Natural killer cell treated with Interleukin-12 subunit alpha and Interleukin-12 subunit beta and Interleukin-15 and Interleukin-18, amount 100 ng/mL, for 72 hours (primary cell): Measurements from ENCODE around the gene NMBR. TPM values are rescaled to one million over a fixed set of nuclear protein-coding genes. Genes with fewer than 3 reads are reported as not detected.
A peak's percentile ranks its signal among the peaks of the same experiment; 100 is the strongest.
"Not testable (repeated sequence)": the region's sequence is repeated elsewhere in the genome, so short reads cannot be mapped to it uniquely, and the experiment has no call there.

Source experiments
- ATAC-seq, 2 donors: fragments of 150-1000 bp; cut with Tn5 transposase in 1 of 2; sonication (Bioruptor Pico), chemical (Tn5 transposase) in 1 of 2; 2 replicates each; pipeline ENCODE4 v1.10.0; 2021
- DNase-seq: peaks from one replicate; pipeline ENCODE4 v3.0.0; 2022; ENCODE audit warnings: low spot score
- H3K27ac Mint-ChIP-seq, 2 donors: 1 replicate in 1 of 2; 2 replicates in 1 of 2; pipeline ENCODE4 v1.8.0; 2022; ENCODE audit warnings: mixed read lengths in 2 of 2, mild to moderate bottlenecking in 1 of 2, moderate library complexity in 1 of 2
- H3K27me3 Mint-ChIP-seq, 2 donors: 1 replicate in 1 of 2; 2 replicates in 1 of 2; pipeline ENCODE4 v1.8.0; 2022; ENCODE audit warnings: mixed read lengths in 2 of 2
- H3K36me3 Mint-ChIP-seq: one replicate; pipeline ENCODE4 v1.8.0; 2022; ENCODE audit warnings: mixed read lengths
- H3K4me1 Mint-ChIP-seq, 2 donors: 1 replicate in 1 of 2; 2 replicates in 1 of 2; pipeline ENCODE4 v1.8.0; 2022; ENCODE audit warnings: low read depth in 2 of 2, mixed read lengths in 2 of 2, mild to moderate bottlenecking in 1 of 2
- H3K4me3 Mint-ChIP-seq: one replicate; pipeline ENCODE4 v1.8.0; 2022; ENCODE audit warnings: mixed read lengths
- H3K9me3 Mint-ChIP-seq: 2 replicates; pipeline ENCODE4 v1.8.0; 2022; ENCODE audit warnings: mixed read lengths
- total RNA-seq, 2 donors: library from RNA; stranded (reverse); gene quantifications; one replicate each; pipeline ENCODE4 v1.2.3, GENCODE V29; 2022

NMBR gene
- total RNA-seq, 2 donors from 2014 or later, result not detected

- peaks cover 30 to 52% of the 10 kb centered on the region in 2 donors for H3K27me3 Mint-ChIP-seq
- H3K9me3 Mint-ChIP-seq, result no peaks in the 10 kb centered on the region
- peaks cover 5% of the 10 kb centered on the region for H3K36me3 Mint-ChIP-seq
- ATAC-seq (no peak), DNase-seq (no peak)
- H3K27ac Mint-ChIP-seq, result no peak overlapping the region
- no peak overlapping the region for H3K4me3 Mint-ChIP-seq
- H3K4me1 Mint-ChIP-seq, result no peaks in the 10 kb centered on the region
Measured at GRCh38 chr6:142130814-142131213, 16.1 kb downstream of the NMBR start.

DNA sequence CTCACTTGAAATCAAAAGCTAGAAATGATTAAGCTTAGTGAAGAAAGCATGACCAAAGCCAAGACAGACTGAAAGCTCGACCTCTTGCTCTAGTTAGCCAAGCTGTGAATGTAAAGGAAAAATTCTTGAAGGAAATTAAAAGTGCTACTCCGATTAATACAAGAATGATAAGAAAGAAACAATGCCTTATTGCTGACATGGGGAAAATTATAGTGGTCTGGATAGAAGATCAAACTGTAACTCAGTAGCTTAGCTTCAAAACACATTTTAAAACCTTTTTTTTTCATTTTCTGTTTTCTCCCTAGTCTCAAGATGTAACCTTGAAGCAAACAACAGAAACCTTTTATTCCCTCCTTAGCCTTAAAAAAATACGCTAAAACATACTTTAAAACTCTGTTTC is 25.6 kb downstream of the NMBR start:
- no peak overlapping the region for H3K4me3 Mint-ChIP-seq
- DNase-seq (no peak), ATAC-seq (no peak)
- peaks cover 27 to 44% of the 10 kb centered on the region in 2 donors for H3K27me3 Mint-ChIP-seq
- H3K9me3 Mint-ChIP-seq, result no peaks in the 10 kb centered on the region
- H3K27ac Mint-ChIP-seq, result no peak overlapping the region
- no peaks in the 10 kb centered on the region for H3K36me3 Mint-ChIP-seq
- no peaks in the 10 kb centered on the region for H3K4me1 Mint-ChIP-seq

DNA sequence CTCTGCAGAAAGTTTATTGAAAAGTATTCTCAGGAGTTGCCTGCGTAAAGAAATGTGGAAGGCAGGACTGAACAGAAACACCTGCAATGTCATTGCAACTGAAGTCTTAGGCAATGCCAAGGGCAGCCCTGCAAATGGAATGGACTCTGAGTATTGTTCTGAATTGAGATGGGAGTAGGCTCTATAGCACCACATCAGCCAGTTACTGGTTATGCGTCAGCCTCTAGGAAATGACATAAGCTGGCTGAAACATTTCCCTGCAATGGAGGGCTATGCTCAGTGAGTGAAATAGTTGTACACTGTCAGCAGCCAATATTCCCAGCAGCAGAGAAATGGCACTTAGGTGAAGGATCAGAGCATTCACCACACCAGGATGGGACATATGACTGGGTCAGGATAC is 28.0 kb downstream of the NMBR start:
- H3K27ac Mint-ChIP-seq, result no peak overlapping the region
- ATAC-seq, result no peak
- peaks cover 26 to 33% of the 10 kb centered on the region in 2 donors for H3K27me3 Mint-ChIP-seq
- no peaks in the 10 kb centered on the region for H3K4me1 Mint-ChIP-seq
- no peak overlapping the region for H3K4me3 Mint-ChIP-seq
- no peak for DNase-seq
- no peaks in the 10 kb centered on the region for H3K9me3 Mint-ChIP-seq
- H3K36me3 Mint-ChIP-seq, result no peaks in the 10 kb centered on the region

DNA sequence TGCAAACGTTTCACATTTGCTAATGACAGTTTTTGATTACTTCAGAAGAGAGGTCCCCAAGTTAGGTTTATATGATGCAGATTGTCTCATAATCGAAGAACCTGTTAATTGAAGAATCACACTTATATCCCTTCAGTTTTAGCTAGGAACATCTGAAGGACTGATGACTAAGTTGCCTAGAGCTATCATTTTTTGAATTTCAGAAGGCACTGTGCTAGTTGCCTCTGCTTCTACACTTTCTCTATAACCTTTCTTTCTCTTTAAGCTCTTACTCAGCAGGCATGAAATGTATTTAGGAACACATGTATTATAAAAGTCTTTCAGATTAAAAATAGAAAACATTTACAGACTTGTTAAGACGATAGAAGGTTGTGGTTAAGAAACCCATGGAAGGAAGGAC is 28.6 kb downstream of the NMBR start:
- H3K4me3 Mint-ChIP-seq, result no peak overlapping the region
- H3K36me3 Mint-ChIP-seq, result no peaks in the 10 kb centered on the region
- no peaks in the 10 kb centered on the region for H3K9me3 Mint-ChIP-seq
- DNase-seq (no peak), ATAC-seq (no peak)
- H3K27me3 Mint-ChIP-seq, result peaks cover 26 to 28% of the 10 kb centered on the region in 2 donors
- H3K27ac Mint-ChIP-seq, result no peak overlapping the region
- no peaks in the 10 kb centered on the region for H3K4me1 Mint-ChIP-seq

DNA sequence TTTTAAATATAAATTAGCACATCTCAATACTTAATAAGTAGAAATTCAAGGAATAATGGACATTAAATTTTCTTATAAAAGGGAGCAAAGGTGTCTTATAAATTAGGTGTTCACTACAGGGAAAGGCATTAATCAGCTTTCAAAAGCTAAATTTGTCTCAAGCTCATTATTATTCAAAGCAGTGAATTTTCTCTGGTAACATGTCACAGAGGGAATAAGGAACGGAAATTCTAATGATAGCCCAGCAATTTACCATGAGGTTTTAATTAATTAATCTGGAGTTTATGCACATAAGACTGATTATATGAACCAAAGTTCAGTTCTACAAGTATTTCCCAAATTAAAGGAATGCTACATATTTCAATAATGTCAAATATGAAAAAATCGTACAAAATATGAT is 29.6 kb downstream of the NMBR start:
- DNase-seq (no peak), ATAC-seq (no peak)
- Mint-ChIP-seq H3K4me1 (no peaks in the 10 kb centered on the region), H3K9me3 (no peaks in the 10 kb centered on the region), H3K27me3 (peaks cover 23 to 28% of the 10 kb centered on the region in 2 donors), H3K4me3 (no peak overlapping the region), H3K27ac (no peak overlapping the region), H3K36me3 (no peaks in the 10 kb centered on the region)

DNA sequence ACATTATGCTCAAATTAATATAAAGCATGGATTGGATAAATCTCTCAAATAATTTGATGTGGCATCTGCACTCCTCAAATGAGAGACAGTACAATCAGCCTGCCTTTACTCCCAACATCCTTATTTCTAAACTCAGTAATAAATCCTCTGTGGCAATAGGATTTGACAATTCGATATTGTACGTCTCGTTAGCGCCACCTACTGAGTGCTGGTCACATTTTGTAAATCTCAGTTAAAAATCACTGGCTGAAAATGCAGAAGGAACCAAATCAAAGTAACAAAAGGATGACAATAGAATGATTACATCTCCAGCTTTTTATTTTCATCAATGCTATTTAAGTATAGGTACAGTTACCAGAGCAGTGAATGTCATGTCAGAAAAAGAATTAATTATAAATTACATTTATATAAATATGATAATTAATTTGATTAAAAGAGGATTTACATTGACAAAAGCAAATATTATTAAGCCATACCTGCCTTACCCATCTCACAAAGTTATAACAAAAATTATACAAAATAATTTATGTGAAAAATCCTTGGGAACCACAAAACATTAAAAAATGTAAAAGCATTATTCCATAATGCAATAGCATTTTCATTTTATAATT is 34.4 kb downstream of the NMBR start:
- no peaks in the 10 kb centered on the region for H3K36me3 Mint-ChIP-seq
- ATAC-seq, result no peak
- H3K27ac Mint-ChIP-seq, result no peak overlapping the region
- no peaks in the 10 kb centered on the region for H3K4me1 Mint-ChIP-seq
- peaks cover 3 to 15% of the 10 kb centered on the region in 2 donors for H3K27me3 Mint-ChIP-seq
- DNase-seq, result peak; percentile 62
- H3K4me3 Mint-ChIP-seq, result no peak overlapping the region
- H3K9me3 Mint-ChIP-seq, result no peaks in the 10 kb centered on the region

DNA sequence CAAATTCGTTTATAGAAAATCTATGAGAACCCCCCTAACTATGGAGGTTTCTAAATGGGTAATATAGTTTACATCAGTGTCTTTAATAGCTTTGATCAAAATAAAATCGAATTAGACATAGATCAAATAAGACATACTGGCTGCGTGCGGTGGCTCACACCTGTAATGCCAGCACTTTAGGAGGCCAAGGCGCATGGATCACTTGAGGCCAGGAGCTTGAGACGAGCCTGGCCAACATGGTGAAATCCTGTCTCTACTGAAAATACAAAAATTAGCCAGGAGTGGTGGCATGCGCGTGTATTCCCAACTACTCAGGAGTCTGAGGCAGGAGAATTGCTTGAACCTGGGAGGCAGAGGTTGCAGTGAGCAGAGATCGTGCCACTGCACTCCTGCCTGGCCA is 36.1 kb downstream of the NMBR start:
- not testable (repeated sequence) for ATAC-seq, H3K4me1 Mint-ChIP-seq, H3K27ac Mint-ChIP-seq, H3K36me3 Mint-ChIP-seq, H3K9me3 Mint-ChIP-seq, DNase-seq, H3K4me3 Mint-ChIP-seq
- peaks cover 0 to 15% of the 10 kb centered on the region in 2 donors for H3K27me3 Mint-ChIP-seq

- H3K9me3 Mint-ChIP-seq, H3K36me3 Mint-ChIP-seq, H3K4me1 Mint-ChIP-seq, ATAC-seq, H3K4me3 Mint-ChIP-seq, H3K27ac Mint-ChIP-seq, DNase-seq: not testable (repeated sequence)
- H3K27me3 Mint-ChIP-seq, result peaks cover 7 to 21% of the 10 kb centered on the region in 2 donors
Measured at GRCh38 chr6:142104820-142105219, 42.1 kb downstream of the NMBR start.

- Mint-ChIP-seq H3K4me3 (no peak overlapping the region), H3K27me3 (peaks cover 14 to 24% of the 10 kb centered on the region in 2 donors), H3K4me1 (peaks cover 0 to 3% of the 10 kb centered on the region in 2 donors), H3K36me3 (no peaks in the 10 kb centered on the region), H3K9me3 (peaks cover 3% of the 10 kb centered on the region), H3K27ac (no peak overlapping the region)
- no peak for DNase-seq
- ATAC-seq, result no peak
Measured at GRCh38 chr6:142088858-142089216, 58.1 kb downstream of the NMBR start.

DNA sequence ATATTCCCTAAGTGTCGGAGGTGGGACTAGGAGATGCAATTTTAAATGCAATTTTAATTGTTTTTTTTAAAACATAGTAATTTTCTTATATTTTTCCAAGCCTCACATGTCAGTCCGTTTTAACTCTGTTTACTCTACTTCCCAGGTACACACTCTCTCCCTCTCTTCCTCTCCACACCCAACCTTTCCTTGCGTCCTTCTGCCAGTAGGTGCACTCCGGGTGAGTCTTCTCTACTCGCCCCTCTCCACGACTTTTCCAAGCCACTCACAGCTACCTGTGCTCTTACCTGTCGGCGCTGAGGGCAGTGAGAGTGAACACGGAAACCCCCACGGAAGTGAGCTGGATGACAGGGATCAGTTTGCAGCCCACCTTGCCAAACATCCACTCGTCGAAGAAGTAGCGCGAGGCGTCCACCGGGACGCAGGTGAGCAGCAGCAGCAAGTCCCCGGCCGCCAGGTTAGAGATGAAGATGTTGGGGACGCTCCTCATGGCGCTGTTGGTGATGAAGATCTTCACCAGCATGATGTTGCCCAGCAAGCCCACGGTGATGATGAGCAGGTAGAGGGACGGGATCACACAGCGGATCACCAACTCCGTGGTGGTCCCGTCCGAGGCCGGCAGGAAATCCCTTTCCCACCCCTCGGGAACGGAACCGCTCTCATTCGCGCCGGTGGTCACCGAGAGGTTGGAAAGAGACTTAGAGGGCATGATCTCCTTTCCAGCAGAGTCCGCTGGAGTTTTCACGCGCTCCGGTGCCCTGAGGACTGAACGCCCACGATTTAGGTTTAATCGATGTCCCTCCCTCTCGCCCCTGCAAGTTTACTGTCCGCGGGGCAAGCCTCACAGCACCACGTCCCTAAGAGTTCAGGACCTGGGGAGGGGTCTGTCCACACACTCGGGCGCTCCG is 58.7 kb downstream of the NMBR start:
- ATAC-seq (no peak), DNase-seq (no peak)
- Mint-ChIP-seq H3K27me3 (peaks cover 19 to 24% of the 10 kb centered on the region in 2 donors), H3K27ac (no peak overlapping the region), H3K4me3 (no peak overlapping the region), H3K36me3 (no peaks in the 10 kb centered on the region), H3K4me1 (peaks cover 0 to 3% of the 10 kb centered on the region in 2 donors), H3K9me3 (peaks cover 3% of the 10 kb centered on the region)

- DNase-seq (no peak), ATAC-seq (no peak)
- Mint-ChIP-seq H3K4me1 (peaks cover 0 to 4% of the 10 kb centered on the region in 2 donors), H3K4me3 (no peak overlapping the region), H3K27ac (no peak overlapping the region), H3K36me3 (no peaks in the 10 kb centered on the region), H3K27me3 (peaks cover 6 to 8% of the 10 kb centered on the region in 2 donors), H3K9me3 (no peaks in the 10 kb centered on the region)
Measured at GRCh38 chr6:142079130-142079529, 67.8 kb downstream of the NMBR start.

GRCh38 chr6:142075516-142076101 is 71.3 kb downstream of the NMBR start:
- DNase-seq (no peak), ATAC-seq (peak; percentile 70 to 73)
- peaks cover 0 to 6% of the 10 kb centered on the region in 2 donors for H3K27me3 Mint-ChIP-seq
- H3K27ac Mint-ChIP-seq, result peak overlapping the region in 1 of 2 donors; percentile 34
- H3K9me3 Mint-ChIP-seq, result peaks cover 10% of the 10 kb centered on the region
- H3K4me3 Mint-ChIP-seq, result peak overlapping the region; percentile 11
- H3K4me1 Mint-ChIP-seq, result peaks cover 0 to 4% of the 10 kb centered on the region in 2 donors
- H3K36me3 Mint-ChIP-seq, result no peaks in the 10 kb centered on the region

- H3K9me3 Mint-ChIP-seq, result peaks cover 10% of the 10 kb centered on the region
- H3K4me3 Mint-ChIP-seq, result no peak overlapping the region
- H3K27ac Mint-ChIP-seq, result no peak overlapping the region
- H3K36me3 Mint-ChIP-seq, result no peaks in the 10 kb centered on the region
- ATAC-seq (no peak), DNase-seq (no peak)
- H3K27me3 Mint-ChIP-seq, result peaks cover 0 to 6% of the 10 kb centered on the region in 2 donors
- H3K4me1 Mint-ChIP-seq, result peaks cover 0 to 4% of the 10 kb centered on the region in 2 donors
Measured at GRCh38 chr6:142074516-142074915, 72.4 kb downstream of the NMBR start.

GRCh38 chr6:142071981-142072380 is 74.9 kb downstream of the NMBR start:
- Mint-ChIP-seq H3K4me3 (no peak overlapping the region), H3K27ac (no peak overlapping the region)
- DNase-seq, result no peak

More at GRCh38 chr6:142071981-142072380, 74.9 kb downstream of the NMBR start:
- H3K36me3 Mint-ChIP-seq, result no peaks in the 10 kb centered on the region
- H3K27me3 Mint-ChIP-seq, result peaks cover 0 to 1% of the 10 kb centered on the region in 2 donors
- peaks cover 0 to 4% of the 10 kb centered on the region in 2 donors for H3K4me1 Mint-ChIP-seq
- H3K9me3 Mint-ChIP-seq, result peaks cover 10% of the 10 kb centered on the region
- ATAC-seq, result no peak
